Peyer's patch (tissue), 4 donors: Measurements from ENCODE around the gene C1orf216.

ENCODE experiments used
- POLR2A ChIP-seq, 2 donors: fragments of 450-650 bp; IDR thresholded peaks; one replicate each; pipeline ENCODE4 v1.5.1; 2017; ENCODE audit warnings: antibody characterized with exemption in 2 of 2, mild to moderate bottlenecking in 2 of 2, moderate library complexity in 2 of 2
- TF ChIP-seq, protein P1 (sequence below), 6 experiments: fragments of 450-650 bp in 4 of 6; fragments of 200-600 bp in 2 of 6; sonication (generic) in 1 of 6; IDR thresholded peaks; one replicate each; pipeline ENCODE4 v1.5.1; 2017 to 2019; ENCODE audit warnings: antibody characterized with exemption in 6 of 6, mild to moderate bottlenecking in 3 of 6, moderate library complexity in 1 of 6

DNA sequence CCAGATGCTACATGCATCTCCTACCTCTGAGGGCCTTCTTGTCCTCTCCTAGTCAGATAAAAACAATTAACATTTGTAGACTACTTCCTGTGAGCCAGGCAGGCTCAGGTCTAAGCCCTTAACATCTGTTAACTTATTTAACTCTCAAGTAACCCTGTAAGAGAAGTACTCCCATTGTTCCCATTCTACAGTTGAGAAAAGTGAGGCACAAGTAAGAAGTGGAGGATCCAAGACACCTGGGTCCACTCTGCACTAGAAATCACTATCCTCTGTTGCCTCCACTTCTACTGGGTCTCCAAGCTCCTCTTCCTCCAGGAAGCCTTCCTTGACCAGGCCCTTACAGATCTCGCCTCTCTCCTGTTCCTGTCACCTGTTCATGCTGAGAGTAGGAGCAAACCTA is 9.7 kb downstream of the C1orf216 start:
- TF ChIP-seq, protein P1, sequence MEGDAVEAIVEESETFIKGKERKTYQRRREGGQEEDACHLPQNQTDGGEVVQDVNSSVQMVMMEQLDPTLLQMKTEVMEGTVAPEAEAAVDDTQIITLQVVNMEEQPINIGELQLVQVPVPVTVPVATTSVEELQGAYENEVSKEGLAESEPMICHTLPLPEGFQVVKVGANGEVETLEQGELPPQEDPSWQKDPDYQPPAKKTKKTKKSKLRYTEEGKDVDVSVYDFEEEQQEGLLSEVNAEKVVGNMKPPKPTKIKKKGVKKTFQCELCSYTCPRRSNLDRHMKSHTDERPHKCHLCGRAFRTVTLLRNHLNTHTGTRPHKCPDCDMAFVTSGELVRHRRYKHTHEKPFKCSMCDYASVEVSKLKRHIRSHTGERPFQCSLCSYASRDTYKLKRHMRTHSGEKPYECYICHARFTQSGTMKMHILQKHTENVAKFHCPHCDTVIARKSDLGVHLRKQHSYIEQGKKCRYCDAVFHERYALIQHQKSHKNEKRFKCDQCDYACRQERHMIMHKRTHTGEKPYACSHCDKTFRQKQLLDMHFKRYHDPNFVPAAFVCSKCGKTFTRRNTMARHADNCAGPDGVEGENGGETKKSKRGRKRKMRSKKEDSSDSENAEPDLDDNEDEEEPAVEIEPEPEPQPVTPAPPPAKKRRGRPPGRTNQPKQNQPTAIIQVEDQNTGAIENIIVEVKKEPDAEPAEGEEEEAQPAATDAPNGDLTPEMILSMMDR (IDR thresholded peaks at IDR 0.05) = no peak
- no peak for TF ChIP-seq POLR2A (IDR thresholded peaks at IDR 0.05)
